ENCODE data around the gene SMYD3. TPM values are rescaled to one million over a fixed set of nuclear protein-coding genes. Genes with fewer than 3 reads are reported as not detected.

SMYD3 gene
- total and polyA plus RNA-seq, 5 donors from 2014 or later = 17.7 to 36.6 (median 28.9) TPM

- H3K4me3 Mint-ChIP-seq = no peak overlapping the region
- no peak for DNase-seq
Measured at GRCh38 chr1:246245541-246245940, 261.5 kb downstream of the SMYD3 start.

GRCh38 chr1:246232126-246232525 is 275.0 kb downstream of the SMYD3 start:
- ATAC-seq (ENCODE audit: low read depth in 2 of 2) (no peak), DNase-seq (no peak)
- no peak overlapping the region for H3K4me3 ChIP-seq (ENCODE audit: low read depth, low read length)
- no peak overlapping the region for H3K27ac Mint-ChIP-seq
- H3K4me3 Mint-ChIP-seq = no peak overlapping the region
- no peak overlapping the region for H3K27ac ChIP-seq (ENCODE audit: insufficient read depth, low read length, poor library complexity, severe bottlenecking)
- no peaks in the 10 kb centered on the region for H3K36me3 ChIP-seq (ENCODE audit: control insufficient read depth, insufficient read depth, low read length)
- H3K27me3 Mint-ChIP-seq = no peaks in the 10 kb centered on the region
- H3K27me3 ChIP-seq (ENCODE audit: control insufficient read depth, insufficient read depth, low read length) = no peaks in the 10 kb centered on the region
- H3K36me3 Mint-ChIP-seq = peaks cover 10% of the 10 kb centered on the region
- H3K9me3 ChIP-seq (ENCODE audit: control insufficient read depth in 2 of 2, low read length in 2 of 2) = peaks cover 0 to 2% of the 10 kb centered on the region in 2 experiments
- H3K9me3 Mint-ChIP-seq = peaks cover 0 to 6% (median 1%) of the 10 kb centered on the region in 7 donors
- no peaks in the 10 kb centered on the region for H3K4me1 Mint-ChIP-seq
- no peaks in the 10 kb centered on the region for H3K4me1 ChIP-seq (ENCODE audit: control insufficient read depth, insufficient read depth, low read length, poor library complexity, severe bottlenecking)

More at GRCh38 chr1:246245541-246245940, 261.5 kb downstream of the SMYD3 start:
- Histone ChIP-seq H3K27me3 (ENCODE audit: control insufficient read depth, insufficient read depth, low read length) (no peaks in the 10 kb centered on the region), H3K36me3 (ENCODE audit: control insufficient read depth, insufficient read depth, low read length) (no peaks in the 10 kb centered on the region), H3K9me3 (ENCODE audit: control insufficient read depth in 2 of 2, low read length in 2 of 2) (no peaks in the 10 kb centered on the region), H3K4me1 (ENCODE audit: control insufficient read depth, insufficient read depth, low read length, poor library complexity, severe bottlenecking) (no peaks in the 10 kb centered on the region), H3K4me3 (ENCODE audit: low read depth, low read length) (no peak overlapping the region), H3K27ac (ENCODE audit: insufficient read depth, low read length, poor library complexity, severe bottlenecking) (no peak overlapping the region)
- H3K4me1 Mint-ChIP-seq = no peaks in the 10 kb centered on the region
- ATAC-seq (ENCODE audit: low read depth in 2 of 2) = no peak
- H3K9me3 Mint-ChIP-seq = peaks cover 0 to 13% (median 1%) of the 10 kb centered on the region in 7 donors
- no peak overlapping the region for H3K27ac Mint-ChIP-seq
- no peaks in the 10 kb centered on the region for H3K27me3 Mint-ChIP-seq
- peaks cover 10% of the 10 kb centered on the region for H3K36me3 Mint-ChIP-seq

- ATAC-seq (ENCODE audit: low read depth in 2 of 2) (no peak), DNase-seq (no peak)
- Histone ChIP-seq H3K4me3 (ENCODE audit: low read depth, low read length) (no peak overlapping the region), H3K27ac (ENCODE audit: insufficient read depth, low read length, poor library complexity, severe bottlenecking) (no peak overlapping the region), H3K27me3 (ENCODE audit: control insufficient read depth, insufficient read depth, low read length) (no peaks in the 10 kb centered on the region), H3K36me3 (ENCODE audit: control insufficient read depth, insufficient read depth, low read length) (no peaks in the 10 kb centered on the region), H3K9me3 (ENCODE audit: control insufficient read depth in 2 of 2, low read length in 2 of 2) (no peaks in the 10 kb centered on the region), H3K4me1 (ENCODE audit: control insufficient read depth, insufficient read depth, low read length, poor library complexity, severe bottlenecking) (no peaks in the 10 kb centered on the region)
- no peak overlapping the region for H3K27ac Mint-ChIP-seq
- no peak overlapping the region for H3K4me3 Mint-ChIP-seq
- no peaks in the 10 kb centered on the region for H3K27me3 Mint-ChIP-seq
- H3K4me1 Mint-ChIP-seq = no peaks in the 10 kb centered on the region
- peaks cover 10% of the 10 kb centered on the region for H3K36me3 Mint-ChIP-seq
- peaks cover 0 to 1% (median 0%) of the 10 kb centered on the region in 7 donors for H3K9me3 Mint-ChIP-seq
Measured at GRCh38 chr1:246226041-246226440, 281.0 kb downstream of the SMYD3 start.

GRCh38 chr1:246221485-246222255 is 285.4 kb downstream of the SMYD3 start:
- Mint-ChIP-seq H3K36me3 (peaks cover 20% of the 10 kb centered on the region), H3K9me3 (peaks cover 0 to 3% (median 0%) of the 10 kb centered on the region in 7 donors), H3K4me1 (no peaks in the 10 kb centered on the region), H3K27me3 (no peaks in the 10 kb centered on the region), H3K4me3 (no peak overlapping the region), H3K27ac (no peak overlapping the region)
- Histone ChIP-seq H3K4me1 (ENCODE audit: control insufficient read depth, insufficient read depth, low read length, poor library complexity, severe bottlenecking) (no peaks in the 10 kb centered on the region), H3K9me3 (ENCODE audit: control insufficient read depth in 2 of 2, low read length in 2 of 2) (no peaks in the 10 kb centered on the region), H3K27ac (ENCODE audit: insufficient read depth, low read length, poor library complexity, severe bottlenecking) (no peak overlapping the region), H3K36me3 (ENCODE audit: control insufficient read depth, insufficient read depth, low read length) (no peaks in the 10 kb centered on the region), H3K4me3 (ENCODE audit: low read depth, low read length) (no peak overlapping the region), H3K27me3 (ENCODE audit: control insufficient read depth, insufficient read depth, low read length) (no peaks in the 10 kb centered on the region)
- DNase-seq = no peak
- no peak for ATAC-seq (ENCODE audit: low read depth in 2 of 2)

GRCh38 chr1:246220495-246221065 is 286.5 kb downstream of the SMYD3 start:
- H3K27me3 ChIP-seq (ENCODE audit: control insufficient read depth, insufficient read depth, low read length) = no peaks in the 10 kb centered on the region
- H3K9me3 Mint-ChIP-seq = peaks cover 0 to 3% (median 0%) of the 10 kb centered on the region in 7 donors
- DNase-seq (no peak), ATAC-seq (ENCODE audit: low read depth in 2 of 2) (no peak)
- no peaks in the 10 kb centered on the region for H3K36me3 ChIP-seq (ENCODE audit: control insufficient read depth, insufficient read depth, low read length)
- H3K27ac ChIP-seq (ENCODE audit: insufficient read depth, low read length, poor library complexity, severe bottlenecking) = no peak overlapping the region
- H3K36me3 Mint-ChIP-seq = peaks cover 20% of the 10 kb centered on the region
- H3K27me3 Mint-ChIP-seq = no peaks in the 10 kb centered on the region
- no peak overlapping the region for H3K4me3 ChIP-seq (ENCODE audit: low read depth, low read length)
- no peaks in the 10 kb centered on the region for H3K9me3 ChIP-seq (ENCODE audit: control insufficient read depth in 2 of 2, low read length in 2 of 2)
- no peak overlapping the region for H3K4me3 Mint-ChIP-seq
- H3K4me1 Mint-ChIP-seq = peaks cover 0 to under 1% (median 0%) of the 10 kb centered on the region in 4 donors
- no peaks in the 10 kb centered on the region for H3K4me1 ChIP-seq (ENCODE audit: control insufficient read depth, insufficient read depth, low read length, poor library complexity, severe bottlenecking)
- H3K27ac Mint-ChIP-seq = no peak overlapping the region

DNA sequence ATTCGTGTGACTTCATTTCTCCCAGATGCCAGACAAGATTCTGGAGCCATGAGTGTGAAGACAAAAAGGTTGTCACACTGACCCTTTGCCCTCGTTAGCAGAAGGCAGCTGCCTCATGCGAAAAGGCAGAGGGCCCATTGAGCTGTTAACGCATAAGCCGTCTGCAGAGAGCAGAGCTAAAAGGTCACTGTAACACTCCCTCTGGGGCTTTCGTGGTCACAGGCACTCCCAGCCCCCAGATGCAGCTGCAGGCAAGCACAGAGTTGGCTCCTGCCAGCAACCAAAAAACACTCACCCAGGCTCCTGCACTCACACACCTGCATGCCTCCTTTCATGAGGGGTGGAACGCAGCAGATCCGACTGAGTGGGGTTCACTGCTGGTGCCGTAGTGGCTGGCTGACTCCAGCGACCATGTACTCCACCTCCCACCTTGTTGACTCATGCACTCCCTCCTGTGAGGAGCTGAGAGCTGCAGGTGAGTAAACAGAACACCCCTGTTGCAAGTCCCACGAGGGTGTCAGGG is 287.5 kb downstream of the SMYD3 start:
- H3K4me1 Mint-ChIP-seq = peaks cover 0 to 2% (median 0%) of the 10 kb centered on the region in 4 donors
- H3K9me3 Mint-ChIP-seq = peaks cover 0 to 3% (median 0%) of the 10 kb centered on the region in 7 donors
- H3K36me3 ChIP-seq (ENCODE audit: control insufficient read depth, insufficient read depth, low read length) = no peaks in the 10 kb centered on the region
- DNase-seq (no peak), ATAC-seq (ENCODE audit: low read depth in 2 of 2) (no peak)
- no peaks in the 10 kb centered on the region for H3K27me3 Mint-ChIP-seq
- H3K27me3 ChIP-seq (ENCODE audit: control insufficient read depth, insufficient read depth, low read length) = no peaks in the 10 kb centered on the region
- H3K27ac ChIP-seq (ENCODE audit: insufficient read depth, low read length, poor library complexity, severe bottlenecking) = no peak overlapping the region
- H3K36me3 Mint-ChIP-seq = peaks cover 20% of the 10 kb centered on the region
- no peaks in the 10 kb centered on the region for H3K4me1 ChIP-seq (ENCODE audit: control insufficient read depth, insufficient read depth, low read length, poor library complexity, severe bottlenecking)
- H3K4me3 ChIP-seq (ENCODE audit: low read depth, low read length) = no peak overlapping the region
- H3K27ac Mint-ChIP-seq = no peak overlapping the region
- no peaks in the 10 kb centered on the region for H3K9me3 ChIP-seq (ENCODE audit: control insufficient read depth in 2 of 2, low read length in 2 of 2)
- no peak overlapping the region for H3K4me3 Mint-ChIP-seq

- Mint-ChIP-seq H3K9me3 (peaks cover 0 to 3% (median 0%) of the 10 kb centered on the region in 7 donors), H3K27me3 (no peaks in the 10 kb centered on the region), H3K4me1 (peaks cover 0 to 3% (median 0%) of the 10 kb centered on the region in 4 donors), H3K4me3 (no peak overlapping the region), H3K27ac (no peak overlapping the region), H3K36me3 (peaks cover 14% of the 10 kb centered on the region)
- ATAC-seq (ENCODE audit: low read depth in 2 of 2) (no peak), DNase-seq (no peak)
- no peaks in the 10 kb centered on the region for H3K4me1 ChIP-seq (ENCODE audit: control insufficient read depth, insufficient read depth, low read length, poor library complexity, severe bottlenecking)
- H3K4me3 ChIP-seq (ENCODE audit: low read depth, low read length) = no peak overlapping the region
- no peak overlapping the region for H3K27ac ChIP-seq (ENCODE audit: insufficient read depth, low read length, poor library complexity, severe bottlenecking)
- no peaks in the 10 kb centered on the region for H3K36me3 ChIP-seq (ENCODE audit: control insufficient read depth, insufficient read depth, low read length)
- no peaks in the 10 kb centered on the region for H3K27me3 ChIP-seq (ENCODE audit: control insufficient read depth, insufficient read depth, low read length)
- no peaks in the 10 kb centered on the region for H3K9me3 ChIP-seq (ENCODE audit: control insufficient read depth in 2 of 2, low read length in 2 of 2)
Measured at GRCh38 chr1:246218686-246219085, 288.4 kb downstream of the SMYD3 start.

Data from CD4-positive, CD25-positive, alpha-beta regulatory T cell (primary cell).